Endothelial cell (in vitro differentiated cells): ENCODE measurements around the gene ZNF350. TPM values are rescaled to one million over a fixed set of nuclear protein-coding genes. Genes with fewer than 3 reads are reported as not detected.
"Not testable (repeated sequence)": the region's sequence is repeated elsewhere in the genome, so short reads cannot be mapped to it uniquely, and the experiment has no call there.

Source experiments
- DNase-seq: peaks from one replicate; pipeline ENCODE4 v3.0.0; 2021; ENCODE audit warnings: low spot score
- H3K27ac Mint-ChIP-seq: one replicate; pipeline ENCODE4 v1.8.0; 2021; ENCODE audit warnings: mixed read lengths, inconsistent platforms; ENCODE audit not compliant: unreplicated experiment
- H3K27me3 Mint-ChIP-seq: one replicate; pipeline ENCODE4 v1.8.0; 2021; ENCODE audit warnings: mild to moderate bottlenecking, moderate library complexity, mixed read lengths, inconsistent platforms; ENCODE audit not compliant: unreplicated experiment
- H3K36me3 Mint-ChIP-seq: one replicate; pipeline ENCODE4 v1.8.0; 2021; ENCODE audit warnings: mild to moderate bottlenecking, low read depth, mixed read lengths, inconsistent platforms; ENCODE audit not compliant: unreplicated experiment
- H3K4me1 Mint-ChIP-seq: one replicate; pipeline ENCODE4 v1.8.0; 2021; ENCODE audit warnings: mild to moderate bottlenecking, mixed read lengths, inconsistent platforms; ENCODE audit not compliant: unreplicated experiment
- H3K4me3 Mint-ChIP-seq: one replicate; pipeline ENCODE4 v1.8.0; 2021; ENCODE audit warnings: mild to moderate bottlenecking, mixed read lengths, inconsistent platforms; ENCODE audit not compliant: unreplicated experiment
- H3K9me3 Mint-ChIP-seq: one replicate; pipeline ENCODE4 v1.8.0; 2021; ENCODE audit warnings: mixed read lengths, inconsistent platforms; ENCODE audit not compliant: unreplicated experiment
- CTCF ChIP-seq: fragments of 200-600 bp; sonication (generic); IDR thresholded peaks from one replicate; pipeline ENCODE4 v1.5.0; 2021; ENCODE audit warnings: antibody characterized with exemption; ENCODE audit not compliant: unreplicated experiment
- total RNA-seq: library from RNA; stranded (reverse); fragmentation: NEBNext Ultra II Directional; extraction: Animal tissue kit (Norgen Biotek cat#: 25700); gene quantifications from one replicate; pipeline ENCODE4 v1.2.1, GENCODE V29; 2021; ENCODE audit not compliant: unreplicated experiment

Gene ZNF350
- total RNA-seq, 1 donor from 2014 or later, result 8.9 TPM

- no peaks in the 10 kb centered on the region for H3K4me1 Mint-ChIP-seq
- no peak for DNase-seq
- no peak overlapping the region for H3K27ac Mint-ChIP-seq
- peak overlapping the region; percentile 12 for H3K4me3 Mint-ChIP-seq
- H3K9me3 Mint-ChIP-seq, result peaks cover 28% of the 10 kb centered on the region
- no peak for TF ChIP-seq CTCF
- no peaks in the 10 kb centered on the region for H3K27me3 Mint-ChIP-seq
- peaks cover 58% of the 10 kb centered on the region for H3K36me3 Mint-ChIP-seq
Measured at GRCh38 chr19:51978882-51979281, 7.8 kb downstream of the ZNF350 start.

DNA sequence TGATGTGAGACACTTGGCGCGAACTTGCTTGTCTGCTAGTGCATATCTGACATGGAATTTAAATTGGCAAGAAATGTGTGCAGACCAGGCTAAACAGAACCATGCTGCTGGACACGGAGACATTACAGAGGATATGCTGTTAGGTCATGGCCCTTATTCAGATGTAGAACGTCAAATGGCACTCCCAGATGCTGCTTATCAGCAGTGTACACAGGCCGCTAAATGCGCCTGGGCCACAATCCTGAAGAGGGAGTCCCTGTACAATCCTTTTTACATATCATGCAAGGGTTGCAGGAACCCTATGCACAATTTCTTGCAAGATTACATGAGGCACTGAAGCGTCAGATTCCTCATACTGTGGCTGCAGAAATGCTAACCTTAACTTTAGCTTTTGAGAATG is 9.3 kb downstream of the ZNF350 start:
- Mint-ChIP-seq H3K36me3 (peaks cover 66% of the 10 kb centered on the region), H3K27ac (no peak overlapping the region), H3K4me3 (no peak overlapping the region), H3K9me3 (peaks cover 34% of the 10 kb centered on the region), H3K27me3 (no peaks in the 10 kb centered on the region), H3K4me1 (no peaks in the 10 kb centered on the region)
- TF ChIP-seq CTCF, result no peak
- no peak for DNase-seq

DNA sequence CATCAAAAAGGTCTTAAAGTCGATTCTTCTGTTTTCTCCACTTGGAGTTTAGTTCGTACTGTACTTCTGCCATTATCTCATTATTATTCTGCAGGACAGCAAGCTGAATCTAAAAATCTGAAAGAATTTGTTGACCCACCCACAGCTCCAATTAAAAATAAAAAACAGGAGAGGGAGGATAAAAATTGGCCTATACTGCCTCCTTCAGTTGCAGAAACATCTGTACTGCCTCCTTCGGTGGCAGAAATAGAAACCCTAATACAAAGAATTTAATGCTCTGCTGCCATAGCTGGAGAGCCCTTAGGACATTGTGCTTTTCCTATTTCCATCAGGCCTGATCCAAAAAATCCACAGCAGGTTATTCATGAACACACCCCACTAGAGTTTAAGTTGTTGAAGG is 9.8 kb downstream of the ZNF350 start:
- Mint-ChIP-seq H3K9me3 (peaks cover 39% of the 10 kb centered on the region), H3K4me3 (no peak overlapping the region), H3K36me3 (peaks cover 70% of the 10 kb centered on the region), H3K4me1 (no peaks in the 10 kb centered on the region), H3K27me3 (no peaks in the 10 kb centered on the region), H3K27ac (no peak overlapping the region)
- no peak for DNase-seq
- TF ChIP-seq CTCF, result no peak

- Mint-ChIP-seq H3K36me3 (peaks cover 75% of the 10 kb centered on the region), H3K9me3 (peaks cover 49% of the 10 kb centered on the region)
- H3K27ac Mint-ChIP-seq, H3K4me1 Mint-ChIP-seq, H3K27me3 Mint-ChIP-seq, H3K4me3 Mint-ChIP-seq, DNase-seq: not testable (repeated sequence)
Measured at GRCh38 chr19:51975787-51976186, 10.9 kb downstream of the ZNF350 start.

GRCh38 chr19:51971624-51972023 is 15.0 kb downstream of the ZNF350 start:
- peaks cover 77% of the 10 kb centered on the region for H3K36me3 Mint-ChIP-seq
- H3K4me3 Mint-ChIP-seq, result peak overlapping the region; percentile 84
- DNase-seq, result no peak
- TF ChIP-seq CTCF, result no peak
- H3K4me1 Mint-ChIP-seq, result no peaks in the 10 kb centered on the region
- no peaks in the 10 kb centered on the region for H3K27me3 Mint-ChIP-seq
- H3K9me3 Mint-ChIP-seq, result peaks cover 49% of the 10 kb centered on the region
- no peak overlapping the region for H3K27ac Mint-ChIP-seq

- Mint-ChIP-seq H3K9me3 (peaks cover 53% of the 10 kb centered on the region), H3K27me3 (no peaks in the 10 kb centered on the region), H3K4me1 (no peaks in the 10 kb centered on the region), H3K27ac (no peak overlapping the region), H3K4me3 (peak overlapping the region; percentile 18), H3K36me3 (peaks cover 76% of the 10 kb centered on the region)
- no peak for DNase-seq
- TF ChIP-seq CTCF, result no peak
Measured at GRCh38 chr19:51970718-51971117, 15.9 kb downstream of the ZNF350 start.
